SHP77 (cell line): Measurements from ENCODE around the gene TMEM100.

Experiments
- DNase-seq, 2 experiments: peaks; one replicate each; lab custom pipeline; 2025; lab: John Stamatoyannopoulos, UW

The TMEM100 gene

GRCh38 chr17:55717898-55718735 is 4.5 kb downstream of the TMEM100 start:
- DNase-seq, result peak; percentile 32 to 59

- no peak for DNase-seq
Measured at GRCh38 chr17:55717432-55717831, 5.2 kb downstream of the TMEM100 start.

DNA sequence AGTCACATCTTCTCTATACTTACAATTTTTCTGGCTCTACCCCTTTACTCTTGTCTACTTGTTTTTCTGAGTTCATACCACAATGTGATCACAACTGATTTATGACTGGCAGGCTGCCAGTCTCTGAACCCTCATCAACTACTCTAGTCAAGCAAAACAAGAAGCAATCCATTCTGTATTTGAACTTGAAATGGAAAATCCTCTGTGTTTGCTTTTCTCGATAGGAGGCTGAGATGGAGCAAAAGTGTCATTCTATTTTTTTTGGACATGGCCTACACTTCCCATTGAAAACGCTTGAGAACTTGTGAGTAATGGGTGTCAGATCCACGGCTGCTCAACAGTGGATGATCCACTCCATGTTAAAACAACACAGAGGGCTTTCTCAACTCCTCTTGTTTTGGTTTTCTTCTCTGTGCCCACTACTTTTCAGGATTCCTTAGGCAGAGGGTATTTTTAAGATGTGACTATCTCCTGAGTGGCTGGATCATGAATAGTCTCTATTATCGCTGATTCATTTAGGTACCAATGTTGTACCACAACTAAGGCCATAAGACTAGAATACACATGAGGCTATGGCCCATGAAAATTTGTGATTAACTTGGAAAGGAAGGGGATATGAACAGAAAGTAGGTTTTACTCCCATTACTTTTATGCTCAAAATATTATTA is 11.7 kb downstream of the TMEM100 start:
- DNase-seq, result no peak

- DNase-seq, result no peak
Measured at GRCh38 chr17:55710410-55710809, 12.3 kb downstream of the TMEM100 start.

DNA sequence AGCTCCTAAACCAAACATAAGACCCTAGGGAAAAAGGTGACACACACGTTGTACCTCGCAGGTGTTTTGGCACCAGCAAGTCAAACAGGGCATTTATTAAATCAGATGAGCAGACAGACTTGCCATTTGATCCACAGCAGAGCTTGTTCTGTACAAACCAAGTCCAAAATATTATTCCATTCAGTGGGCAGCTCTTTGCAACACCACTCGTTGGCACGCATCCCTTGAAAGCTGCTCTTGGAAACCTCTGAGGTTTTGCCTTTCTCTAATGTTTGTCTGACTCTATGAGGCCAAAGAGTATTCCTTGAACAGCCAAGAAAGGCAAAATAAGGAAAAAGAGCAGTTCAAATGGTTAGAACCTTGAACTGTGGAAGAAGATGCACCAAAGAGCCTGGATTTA is 12.7 kb downstream of the TMEM100 start:
- DNase-seq, result no peak

- no peak for DNase-seq
Measured at GRCh38 chr17:55709440-55709839, 13.2 kb downstream of the TMEM100 start.

DNA sequence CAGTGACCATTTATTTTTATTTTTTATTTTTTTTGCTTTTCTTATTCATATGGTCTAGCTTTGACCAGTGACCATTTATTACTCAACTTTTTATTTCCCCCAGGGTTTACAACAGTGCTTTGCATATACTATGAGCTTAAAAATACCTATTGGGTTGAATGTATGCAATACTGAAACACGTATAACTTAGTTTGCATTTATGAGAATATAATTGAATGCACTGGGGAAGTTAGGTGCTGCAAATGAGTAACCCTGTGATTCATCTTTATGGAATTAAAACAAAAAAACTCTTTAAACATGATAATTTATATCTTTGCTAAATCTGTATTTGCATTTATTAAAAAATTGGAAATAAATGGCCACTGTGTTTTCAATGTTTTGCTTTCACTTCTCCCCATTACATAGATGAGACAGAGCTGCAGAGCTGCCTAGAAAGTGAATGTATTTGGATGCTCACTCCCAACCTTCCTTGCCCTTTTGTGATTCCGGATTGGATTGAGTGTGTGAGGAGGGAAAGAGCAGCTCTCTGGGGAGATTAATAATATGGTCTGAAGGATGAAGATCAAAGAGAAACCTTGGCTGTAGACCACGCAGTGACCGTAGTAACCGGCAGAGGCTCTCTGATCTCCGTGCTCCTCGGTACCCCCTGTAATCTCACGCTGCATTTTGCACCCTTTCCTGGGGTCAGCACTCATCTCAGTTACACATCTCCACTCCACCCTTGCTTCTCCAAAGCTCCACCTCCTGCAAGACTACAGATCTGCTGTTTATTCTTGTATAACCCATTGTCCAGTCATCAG is 14.3 kb downstream of the TMEM100 start:
- no peak for DNase-seq

- no peak for DNase-seq
Measured at GRCh38 chr17:55706808-55707773, 15.6 kb downstream of the TMEM100 start.

DNA sequence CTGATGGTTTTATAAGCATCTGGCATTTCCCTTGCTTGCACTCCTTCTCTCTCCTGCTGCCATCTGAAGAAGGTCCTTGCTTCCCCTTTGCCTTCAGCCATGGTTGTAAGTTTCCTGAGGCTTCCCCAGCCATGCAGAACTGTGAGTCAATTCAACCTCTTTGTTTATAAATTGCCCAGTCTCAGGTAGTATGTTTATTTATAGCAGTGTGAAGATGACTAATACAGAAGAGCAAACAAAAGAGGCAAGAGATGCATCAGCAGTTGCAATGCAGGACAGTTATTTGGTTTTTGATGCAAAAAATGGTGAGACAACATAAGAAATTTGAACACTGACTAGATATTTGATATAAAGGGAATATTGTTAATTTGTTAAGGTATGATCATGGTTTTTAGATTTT is 16.8 kb downstream of the TMEM100 start:
- no peak for DNase-seq

- no peak for DNase-seq
Measured at GRCh38 chr17:55704401-55704800, 18.3 kb downstream of the TMEM100 start.

- no peak for DNase-seq
Measured at GRCh38 chr17:55702150-55702549, 20.5 kb downstream of the TMEM100 start.

DNA sequence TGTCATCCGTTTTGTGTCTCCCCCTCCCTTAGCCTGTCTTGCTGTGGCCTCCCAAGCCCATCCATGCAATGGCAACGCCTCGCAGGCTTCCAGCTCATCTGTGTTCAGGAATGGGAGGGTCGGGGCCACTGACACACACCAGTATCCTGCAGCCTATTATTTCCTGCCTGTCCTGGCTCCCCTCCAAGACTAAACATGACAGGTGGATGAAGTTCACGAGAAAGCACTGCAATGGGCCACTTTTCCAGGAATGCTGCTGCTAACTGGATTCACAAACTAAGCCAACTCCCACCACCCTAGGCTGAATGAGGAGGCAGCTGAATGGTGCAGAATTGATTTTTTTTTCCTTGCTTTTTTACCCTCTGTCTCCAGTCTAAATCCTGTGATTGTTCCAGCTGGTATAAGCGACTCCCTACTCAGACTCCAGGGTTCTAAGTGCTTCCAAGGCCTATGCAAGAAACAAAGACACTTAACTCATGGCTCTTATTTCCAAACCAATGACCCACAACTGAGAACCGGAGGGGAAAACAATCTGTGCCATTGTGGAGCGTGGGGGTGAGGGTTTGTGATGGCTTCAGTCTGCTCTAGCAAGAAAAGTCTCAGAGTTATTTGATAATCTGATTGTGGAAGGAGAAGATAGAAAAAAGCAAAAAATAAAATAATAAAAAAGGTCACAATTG is 23.3 kb downstream of the TMEM100 start:
- peak; percentile 13 to 38 for DNase-seq

DNA sequence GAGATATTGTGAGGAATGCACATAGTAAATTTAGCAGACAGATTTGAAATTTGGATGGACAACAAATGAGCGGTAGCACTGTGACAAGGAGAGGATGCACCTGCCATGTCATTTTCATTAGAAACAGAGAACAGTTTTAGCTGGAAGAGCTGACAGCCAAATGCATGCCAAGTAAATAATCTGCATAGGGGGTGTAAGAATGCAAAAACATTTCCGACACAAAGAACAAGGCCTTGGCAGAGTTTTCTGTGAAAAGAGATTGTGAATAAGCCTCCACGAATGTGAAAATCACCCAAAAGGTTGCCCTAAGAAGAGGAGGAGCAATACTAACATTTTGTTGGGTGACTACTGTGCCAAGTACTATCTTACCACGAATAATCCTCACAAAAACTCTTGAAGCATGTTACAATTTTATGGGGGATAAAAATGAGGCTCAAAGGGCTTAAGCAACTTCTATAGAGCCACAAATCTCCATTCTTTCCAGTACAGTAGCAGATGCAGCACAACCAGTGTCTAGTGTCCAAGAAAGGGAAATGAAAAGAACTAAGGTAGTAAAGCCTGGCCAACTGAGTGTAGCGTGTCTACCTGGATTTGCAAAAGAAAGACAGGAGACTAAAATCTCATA is 28.3 kb downstream of the TMEM100 start:
- no peak for DNase-seq

- no peak for DNase-seq
Measured at GRCh38 chr17:55693254-55694216, 29.1 kb downstream of the TMEM100 start.

DNA sequence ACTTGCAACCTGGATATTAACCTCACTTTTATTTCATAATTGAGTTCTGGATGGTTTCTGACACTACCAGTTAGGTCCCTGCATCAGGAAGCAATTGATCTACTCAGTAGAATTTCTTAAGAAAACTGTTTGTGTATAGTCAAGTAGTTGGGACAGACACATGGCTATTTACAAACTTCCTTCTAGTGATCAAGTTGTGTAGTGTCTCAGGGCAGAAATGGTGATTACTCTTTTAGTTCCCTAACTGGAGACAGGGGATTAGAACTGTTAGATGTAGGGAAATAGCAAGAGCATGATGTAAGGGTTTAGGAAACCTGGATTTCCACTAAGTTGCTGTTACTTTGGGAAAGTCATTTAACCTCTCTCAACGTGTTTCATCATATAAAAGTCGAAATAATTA is 30.4 kb downstream of the TMEM100 start:
- no peak for DNase-seq

DNA sequence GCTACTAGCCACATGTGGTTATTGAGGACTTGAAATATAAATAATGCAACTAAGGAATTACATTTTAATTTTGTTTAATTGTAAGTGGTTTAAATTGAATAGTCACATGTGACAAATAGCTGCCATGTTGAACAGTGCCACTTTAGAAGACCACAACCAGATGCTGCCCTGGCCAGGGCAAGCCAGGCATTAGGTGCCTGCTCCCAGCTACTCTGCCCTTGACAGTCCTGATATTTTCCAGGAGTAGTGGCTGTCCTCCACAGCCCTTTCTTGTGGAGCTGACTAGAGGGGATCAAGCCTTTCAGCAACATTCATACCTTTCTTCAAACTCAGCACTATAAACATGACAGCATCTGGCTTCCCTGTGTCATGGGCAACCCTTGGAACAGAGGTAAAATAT is 31.0 kb downstream of the TMEM100 start:
- DNase-seq, result no peak

- DNase-seq, result no peak
Measured at GRCh38 chr17:55690105-55690508, 32.6 kb downstream of the TMEM100 start.

DNA sequence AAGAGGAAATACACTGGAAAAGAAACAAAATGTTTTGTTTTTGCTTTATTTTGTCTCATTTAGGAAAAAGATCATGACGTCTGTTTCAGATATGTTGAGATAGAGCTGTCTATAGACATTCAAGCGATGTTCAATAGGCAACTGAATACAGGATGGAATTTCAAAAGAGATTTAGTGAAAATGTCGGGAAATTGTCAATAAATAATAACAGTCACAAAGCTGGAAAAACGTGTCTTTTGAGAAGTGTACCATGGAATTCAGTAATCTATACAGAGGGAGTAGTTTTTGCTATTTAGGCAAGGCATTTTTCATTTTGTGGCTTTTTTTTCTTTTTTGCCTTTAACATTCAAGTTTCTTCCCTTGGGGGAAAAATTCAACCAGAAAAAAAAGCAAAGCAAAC is 33.0 kb downstream of the TMEM100 start:
- DNase-seq, result no peak

DNA sequence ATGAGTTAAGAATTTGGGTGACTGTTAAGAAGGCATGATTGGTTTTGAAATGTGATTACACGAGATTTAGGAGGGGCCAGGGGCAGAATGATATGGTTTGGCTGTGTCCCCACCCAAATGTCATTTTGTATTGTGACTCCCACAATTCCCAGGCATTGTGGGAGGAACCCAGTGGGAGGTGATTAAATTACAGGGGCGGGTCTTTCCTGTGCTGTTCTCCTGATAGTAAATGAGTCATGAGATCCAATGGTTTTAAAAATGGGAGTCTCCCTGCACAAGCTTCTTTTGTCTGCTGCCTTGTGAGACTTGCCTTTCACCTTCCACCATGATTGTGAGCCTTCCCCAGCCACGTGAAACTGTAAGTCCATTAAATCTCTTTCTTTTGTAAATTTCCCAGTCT is 34.6 kb downstream of the TMEM100 start:
- DNase-seq, result no peak
